GM23338 (cell line): Measurements from ENCODE around the gene ARID1B. TPM values are rescaled to one million over a fixed set of nuclear protein-coding genes. Genes with fewer than 3 reads are reported as not detected.

ENCODE experiments used
- ATAC-seq: fragments of 200-7000 bp; cut with Tn5 transposase; 3 replicates; pipeline ENCODE4 v1.9.1; 2020
- DNase-seq: peaks from one replicate; pipeline ENCODE4 v3.0.0-alpha.2; 2015; ENCODE audit warnings: low spot score
- H2AFZ ChIP-seq: fragments of 200-600 bp; sonication (generic); 2 replicates; pipeline ENCODE4 v1.8.0; 2016; ENCODE audit warnings: antibody characterized with exemption, mild to moderate bottlenecking, moderate library complexity
- H3F3A ChIP-seq: fragments of 200-600 bp; sonication (generic); replicated peaks from 2 replicates; pipeline ENCODE4 v1.8.0; 2017; ENCODE audit warnings: antibody characterized with exemption, mixed run types, low read depth
- H3K27ac ChIP-seq: fragments of 200-600 bp; sonication (generic); 2 replicates; pipeline ENCODE4 v1.6.1; 2016; ENCODE audit warnings: low read depth
- H3K27me3 ChIP-seq: fragments of 200-600 bp; sonication (generic); 2 replicates; pipeline ENCODE4 v1.8.0; 2016; ENCODE audit warnings: mild to moderate bottlenecking, mixed run types, moderate library complexity; ENCODE audit not compliant: insufficient read depth
- H3K36me3 ChIP-seq: fragments of 200-600 bp; sonication (generic); 2 replicates; pipeline ENCODE4 v1.8.0; 2016; ENCODE audit warnings: mild to moderate bottlenecking; ENCODE audit not compliant: insufficient read depth
- H3K4me1 ChIP-seq: fragments of 200-600 bp; sonication (generic); 2 replicates; pipeline ENCODE4 v1.8.0; 2016; ENCODE audit warnings: mild to moderate bottlenecking, moderate library complexity; ENCODE audit not compliant: insufficient read depth
- H3K4me2 ChIP-seq: fragments of 200-600 bp; sonication (generic); 2 replicates; pipeline ENCODE4 v1.7.1; 2017; ENCODE audit warnings: mixed run types
- H3K4me3 ChIP-seq: fragments of 200-600 bp; sonication (generic); 2 replicates; pipeline ENCODE4 v1.6.1; 2016; ENCODE audit warnings: mixed run types
- H3K79me2 ChIP-seq: fragments of 200-600 bp; sonication (generic); replicated peaks from 2 replicates; pipeline ENCODE4 v1.8.0; 2017; ENCODE audit warnings: mild to moderate bottlenecking; ENCODE audit not compliant: insufficient read depth
- H3K9me2 ChIP-seq: fragments of 200-600 bp; sonication (generic); 2 replicates; pipeline ENCODE4 v1.8.0; 2017; ENCODE audit not compliant: insufficient read depth
- H4K20me1 ChIP-seq: fragments of 200-600 bp; sonication (generic); replicated peaks from 2 replicates; pipeline ENCODE4 v1.8.0; 2017; ENCODE audit warnings: mild to moderate bottlenecking; ENCODE audit not compliant: insufficient read depth
- H3K27ac Mint-ChIP-seq: 2 replicates; pipeline ENCODE4 v1.8.0; 2020; ENCODE audit warnings: inconsistent platforms, mild to moderate bottlenecking, moderate library complexity, mixed read lengths
- H3K27me3 Mint-ChIP-seq: 3 replicates; pipeline ENCODE4 v1.8.0; 2022; ENCODE audit warnings: low read depth, mild to moderate bottlenecking, moderate library complexity, mixed read lengths, inconsistent platforms; ENCODE audit not compliant: insufficient read depth, poor library complexity
- H3K36me3 Mint-ChIP-seq: 3 replicates; pipeline ENCODE4 v1.8.0; 2021; ENCODE audit warnings: low read depth, mild to moderate bottlenecking, inconsistent platforms, moderate library complexity, mixed read lengths
- H3K4me1 Mint-ChIP-seq: 3 replicates; pipeline ENCODE4 v1.8.0; 2020; ENCODE audit warnings: mild to moderate bottlenecking, inconsistent platforms, mixed read lengths
- H3K4me3 Mint-ChIP-seq: 3 replicates; pipeline ENCODE4 v1.8.0; 2021; ENCODE audit warnings: moderate library complexity, mild to moderate bottlenecking, inconsistent platforms, mixed read lengths
- H3K9me3 Mint-ChIP-seq: 3 replicates; pipeline ENCODE4 v1.8.0; 2020; ENCODE audit warnings: moderate library complexity, mild to moderate bottlenecking, inconsistent platforms, mixed read lengths
- CREB1 ChIP-seq: fragments of 250-450 bp; sonication (Bioruptor Pico); IDR thresholded peaks from 2 replicates; pipeline ENCODE4 v1.5.0; 2020; ENCODE audit warnings: low read depth, mild to moderate bottlenecking, moderate library complexity
- ETS1 ChIP-seq: IDR thresholded peaks from 2 replicates; pipeline ENCODE4 v1.6.1; 2016; ENCODE audit warnings: antibody characterized with exemption
- EZH2 ChIP-seq: fragments of 200-600 bp; sonication (generic); IDR thresholded peaks from one replicate; pipeline ENCODE4 v1.8.0; 2017; ENCODE audit warnings: antibody characterized with exemption, mild to moderate bottlenecking, low read depth; ENCODE audit not compliant: unreplicated experiment
- EZH2phosphoT487 ChIP-seq: fragments of 200-600 bp; sonication (generic); IDR thresholded peaks from one replicate; pipeline ENCODE4 v1.8.1; 2018; ENCODE audit warnings: antibody characterized with exemption; ENCODE audit not compliant: unreplicated experiment
- JUNB ChIP-seq: IDR thresholded peaks from one replicate; pipeline ENCODE4 v1.6.1; 2016; ENCODE audit warnings: antibody characterized with exemption; ENCODE audit not compliant: unreplicated experiment
- NANOG ChIP-seq: IDR thresholded peaks from 2 replicates; pipeline ENCODE4 v1.6.1; 2016; ENCODE audit warnings: antibody characterized with exemption, borderline replicate concordance
- POLR2AphosphoS5 ChIP-seq: IDR thresholded peaks from 2 replicates; pipeline ENCODE4 v1.6.1; 2016; ENCODE audit warnings: antibody characterized with exemption, low read depth
- STAT1 ChIP-seq: IDR thresholded peaks from one replicate; pipeline ENCODE4 v1.6.1; 2016; ENCODE audit warnings: antibody characterized with exemption; ENCODE audit not compliant: unreplicated experiment
- ZNF114 ChIP-seq: fragments of 250-450 bp; sonication (Bioruptor Pico); IDR thresholded peaks from 2 replicates; pipeline ENCODE4 v1.5.0; 2020; ENCODE audit warnings: mild to moderate bottlenecking, moderate library complexity
- polyA plus RNA-seq: library from polyadenylated mRNA; unstranded; fragments of >200 nt; fragmentation: Nextera tagmentation; extraction: Ambion mirVana; gene quantifications from 2 replicates; pipeline ENCODE4 v1.2.1, GENCODE V29; 2016
- total RNA-seq: library from RNA; depleted of rRNA; stranded (reverse); fragments of >200 nt; shearing (Covaris generic); gene quantifications from 2 replicates; pipeline ENCODE4 v1.2.3, GENCODE V29; 2014
- TF ChIP-seq, protein P1 (sequence below), 2 experiments: fragments of 200-600 bp in 1 of 2; sonication (generic) in 1 of 2; conservative IDR thresholded peaks; 2 replicates each; pipeline versions ENCODE4 v1.5.1 to v1.6.1; 2016 to 2017; ENCODE audit warnings: antibody characterized with exemption in 2 of 2, low read depth in 2 of 2, mild to moderate bottlenecking in 2 of 2, moderate library complexity in 1 of 2
- TF ChIP-seq, protein P2 (sequence below): fragments of 250-450 bp; sonication (Bioruptor Pico); IDR thresholded peaks from 2 replicates; pipeline ENCODE4 v1.5.0; 2020; ENCODE audit warnings: mild to moderate bottlenecking, moderate library complexity

ARID1B gene
- total and polyA plus RNA-seq, 2 experiments from 2014 or later: 59.3 to 72.2 TPM

GRCh38 chr6:157245436-157245835 lies 468.3 kb downstream of the ARID1B start (continued):
- TF ChIP-seq ETS1 (no peak), STAT1 (no peak), CREB1 (no peak), ZNF114 (CRISPR knock-in tag) (no peak), JUNB (no peak), NANOG (no peak), EZH2 (no peak)
- TF ChIP-seq, protein P1, sequence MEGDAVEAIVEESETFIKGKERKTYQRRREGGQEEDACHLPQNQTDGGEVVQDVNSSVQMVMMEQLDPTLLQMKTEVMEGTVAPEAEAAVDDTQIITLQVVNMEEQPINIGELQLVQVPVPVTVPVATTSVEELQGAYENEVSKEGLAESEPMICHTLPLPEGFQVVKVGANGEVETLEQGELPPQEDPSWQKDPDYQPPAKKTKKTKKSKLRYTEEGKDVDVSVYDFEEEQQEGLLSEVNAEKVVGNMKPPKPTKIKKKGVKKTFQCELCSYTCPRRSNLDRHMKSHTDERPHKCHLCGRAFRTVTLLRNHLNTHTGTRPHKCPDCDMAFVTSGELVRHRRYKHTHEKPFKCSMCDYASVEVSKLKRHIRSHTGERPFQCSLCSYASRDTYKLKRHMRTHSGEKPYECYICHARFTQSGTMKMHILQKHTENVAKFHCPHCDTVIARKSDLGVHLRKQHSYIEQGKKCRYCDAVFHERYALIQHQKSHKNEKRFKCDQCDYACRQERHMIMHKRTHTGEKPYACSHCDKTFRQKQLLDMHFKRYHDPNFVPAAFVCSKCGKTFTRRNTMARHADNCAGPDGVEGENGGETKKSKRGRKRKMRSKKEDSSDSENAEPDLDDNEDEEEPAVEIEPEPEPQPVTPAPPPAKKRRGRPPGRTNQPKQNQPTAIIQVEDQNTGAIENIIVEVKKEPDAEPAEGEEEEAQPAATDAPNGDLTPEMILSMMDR (conservative IDR thresholded peaks at IDR 0.05; ENCODE audit: low read depth in 2 of 2): no peak

DNA sequence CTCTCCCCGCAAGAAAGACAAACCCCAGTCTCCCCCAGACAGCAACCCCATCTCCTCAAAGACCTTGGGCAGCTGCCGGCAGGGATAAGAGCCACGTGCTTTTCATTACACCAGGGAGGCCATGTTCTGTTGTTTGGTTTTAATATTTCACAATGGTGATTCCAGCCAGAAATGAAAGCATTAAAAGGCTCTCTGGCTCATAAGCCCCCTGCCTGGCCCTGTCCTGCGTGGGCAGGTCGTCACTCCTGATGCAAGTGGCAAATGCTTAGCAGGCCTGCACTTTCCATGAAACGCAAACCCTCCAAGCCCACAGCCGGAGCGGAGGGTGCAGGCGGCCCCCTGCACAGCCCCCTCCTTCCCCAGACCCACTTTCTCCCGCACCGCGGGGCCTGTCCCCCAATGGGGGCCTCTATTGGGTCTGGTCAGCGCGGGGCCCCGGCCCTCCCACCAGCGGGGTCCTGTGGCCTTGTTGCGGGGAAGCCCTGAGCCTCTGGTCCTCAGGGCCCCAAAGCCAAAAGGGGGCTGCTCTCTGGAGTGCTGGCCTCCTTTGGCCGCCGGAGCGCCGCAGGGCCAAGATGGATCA lies 469.0 kb downstream of the ARID1B start:
- H3K27ac Mint-ChIP-seq: no peak overlapping the region
- Histone ChIP-seq H3K27me3 (no peaks in the 10 kb centered on the region), H3K9me2 (no peaks in the 10 kb centered on the region), H4K20me1 (no peaks in the 10 kb centered on the region), H2AFZ (peak overlapping the region; percentile 80), H3K27ac (no peak overlapping the region), H3K4me2 (no peak overlapping the region), H3K4me3 (no peak overlapping the region), H3K36me3 (no peaks in the 10 kb centered on the region), H3K79me2 (no peaks in the 10 kb centered on the region), H3F3A (no peaks in the 10 kb centered on the region), H3K4me1 (no peaks in the 10 kb centered on the region)
- DNase-seq (no peak), ATAC-seq (peak; percentile 54)
- H3K4me3 Mint-ChIP-seq: no peak overlapping the region
- no peaks in the 10 kb centered on the region; the same call in 2 of the 3 replicates for H3K4me1 Mint-ChIP-seq
- no peaks in the 10 kb centered on the region for H3K36me3 Mint-ChIP-seq
- H3K9me3 Mint-ChIP-seq: 0 out of 3 replicates have a peak, but pooled peaks cover 2% of the 10 kb centered on the region
- no peaks in the 10 kb centered on the region for H3K27me3 Mint-ChIP-seq
- TF ChIP-seq ZNF114 (CRISPR knock-in tag) (no peak), JUNB (no peak), POLR2AphosphoS5 (no peak), NANOG (no peak), STAT1 (no peak), CREB1 (no peak), EZH2 (no peak), ETS1 (no peak), EZH2phosphoT487 (no peak)
- TF ChIP-seq, protein P1 (conservative IDR thresholded peaks at IDR 0.05; ENCODE audit: low read depth in 2 of 2): no peak
- TF ChIP-seq, protein P2, sequence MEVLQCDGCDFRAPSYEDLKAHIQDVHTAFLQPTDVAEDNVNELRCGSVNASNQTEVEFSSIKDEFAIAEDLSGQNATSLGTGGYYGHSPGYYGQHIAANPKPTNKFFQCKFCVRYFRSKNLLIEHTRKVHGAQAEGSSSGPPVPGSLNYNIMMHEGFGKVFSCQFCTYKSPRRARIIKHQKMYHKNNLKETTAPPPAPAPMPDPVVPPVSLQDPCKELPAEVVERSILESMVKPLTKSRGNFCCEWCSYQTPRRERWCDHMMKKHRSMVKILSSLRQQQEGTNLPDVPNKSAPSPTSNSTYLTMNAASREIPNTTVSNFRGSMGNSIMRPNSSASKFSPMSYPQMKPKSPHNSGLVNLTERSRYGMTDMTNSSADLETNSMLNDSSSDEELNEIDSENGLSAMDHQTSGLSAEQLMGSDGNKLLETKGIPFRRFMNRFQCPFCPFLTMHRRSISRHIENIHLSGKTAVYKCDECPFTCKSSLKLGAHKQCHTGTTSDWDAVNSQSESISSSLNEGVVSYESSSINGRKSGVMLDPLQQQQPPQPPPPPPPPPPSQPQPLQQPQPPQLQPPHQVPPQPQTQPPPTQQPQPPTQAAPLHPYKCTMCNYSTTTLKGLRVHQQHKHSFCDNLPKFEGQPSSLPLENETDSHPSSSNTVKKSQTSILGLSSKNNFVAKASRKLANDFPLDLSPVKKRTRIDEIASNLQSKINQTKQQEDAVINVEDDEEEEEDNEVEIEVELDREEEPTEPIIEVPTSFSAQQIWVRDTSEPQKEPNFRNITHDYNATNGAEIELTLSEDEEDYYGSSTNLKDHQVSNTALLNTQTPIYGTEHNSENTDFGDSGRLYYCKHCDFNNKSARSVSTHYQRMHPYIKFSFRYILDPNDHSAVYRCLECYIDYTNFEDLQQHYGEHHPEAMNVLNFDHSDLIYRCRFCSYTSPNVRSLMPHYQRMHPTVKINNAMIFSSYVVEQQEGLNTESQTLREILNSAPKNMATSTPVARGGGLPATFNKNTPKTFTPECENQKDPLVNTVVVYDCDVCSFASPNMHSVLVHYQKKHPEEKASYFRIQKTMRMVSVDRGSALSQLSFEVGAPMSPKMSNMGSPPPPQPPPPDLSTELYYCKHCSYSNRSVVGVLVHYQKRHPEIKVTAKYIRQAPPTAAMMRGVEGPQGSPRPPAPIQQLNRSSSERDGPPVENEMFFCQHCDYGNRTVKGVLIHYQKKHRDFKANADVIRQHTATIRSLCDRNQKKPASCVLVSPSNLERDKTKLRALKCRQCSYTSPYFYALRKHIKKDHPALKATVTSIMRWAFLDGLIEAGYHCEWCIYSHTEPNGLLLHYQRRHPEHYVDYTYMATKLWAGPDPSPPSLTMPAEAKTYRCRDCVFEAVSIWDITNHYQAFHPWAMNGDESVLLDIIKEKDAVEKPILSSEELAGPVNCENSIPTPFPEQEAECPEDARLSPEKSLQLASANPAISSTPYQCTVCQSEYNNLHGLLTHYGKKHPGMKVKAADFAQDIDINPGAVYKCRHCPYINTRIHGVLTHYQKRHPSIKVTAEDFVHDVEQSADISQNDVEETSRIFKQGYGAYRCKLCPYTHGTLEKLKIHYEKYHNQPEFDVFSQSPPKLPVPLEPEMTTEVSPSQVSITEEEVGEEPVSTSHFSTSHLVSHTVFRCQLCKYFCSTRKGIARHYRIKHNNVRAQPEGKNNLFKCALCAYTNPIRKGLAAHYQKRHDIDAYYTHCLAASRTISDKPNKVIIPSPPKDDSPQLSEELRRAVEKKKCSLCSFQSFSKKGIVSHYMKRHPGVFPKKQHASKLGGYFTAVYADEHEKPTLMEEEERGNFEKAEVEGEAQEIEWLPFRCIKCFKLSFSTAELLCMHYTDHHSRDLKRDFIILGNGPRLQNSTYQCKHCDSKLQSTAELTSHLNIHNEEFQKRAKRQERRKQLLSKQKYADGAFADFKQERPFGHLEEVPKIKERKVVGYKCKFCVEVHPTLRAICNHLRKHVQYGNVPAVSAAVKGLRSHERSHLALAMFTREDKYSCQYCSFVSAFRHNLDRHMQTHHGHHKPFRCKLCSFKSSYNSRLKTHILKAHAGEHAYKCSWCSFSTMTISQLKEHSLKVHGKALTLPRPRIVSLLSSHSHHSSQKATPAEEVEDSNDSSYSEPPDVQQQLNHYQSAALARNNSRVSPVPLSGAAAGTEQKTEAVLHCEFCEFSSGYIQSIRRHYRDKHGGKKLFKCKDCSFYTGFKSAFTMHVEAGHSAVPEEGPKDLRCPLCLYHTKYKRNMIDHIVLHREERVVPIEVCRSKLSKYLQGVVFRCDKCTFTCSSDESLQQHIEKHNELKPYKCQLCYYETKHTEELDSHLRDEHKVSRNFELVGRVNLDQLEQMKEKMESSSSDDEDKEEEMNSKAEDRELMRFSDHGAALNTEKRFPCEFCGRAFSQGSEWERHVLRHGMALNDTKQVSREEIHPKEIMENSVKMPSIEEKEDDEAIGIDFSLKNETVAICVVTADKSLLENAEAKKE (CRISPR knock-in tag): no peak
